WTC11 (cell line): ENCODE data around the gene GPR39.

Source experiments
- ESRRA ChIP-seq: sonication (generic); formaldehyde crosslinking; IDR thresholded peaks from 2 replicates; pipeline ENCODE4 v1.8.1; 2022; ENCODE audit warnings: mild to moderate bottlenecking, missing genetic modification reagents, borderline replicate concordance
- JUN ChIP-seq: sonication (generic); formaldehyde crosslinking; IDR thresholded peaks from 2 replicates; pipeline ENCODE4 v1.8.0; 2023; ENCODE audit warnings: mild to moderate bottlenecking, missing genetic modification reagents
- MXD4 ChIP-seq: fragments of 250-450 bp; sonication (Bioruptor Pico); IDR thresholded peaks from 2 replicates; pipeline ENCODE4 v1.8.0; 2021; ENCODE audit warnings: mild to moderate bottlenecking, moderate library complexity, borderline replicate concordance
- NR1H2 ChIP-seq: sonication (generic); formaldehyde crosslinking; IDR thresholded peaks from 2 replicates; pipeline ENCODE4 v1.9.0; 2021; ENCODE audit warnings: mild to moderate bottlenecking, moderate library complexity, missing genetic modification reagents
- ZBTB21 ChIP-seq: sonication (generic); formaldehyde crosslinking; IDR thresholded peaks from 2 replicates; pipeline ENCODE4 v1.8.1; 2023; ENCODE audit warnings: mild to moderate bottlenecking, missing genetic modification reagents, borderline replicate concordance
- ZNF121 ChIP-seq: sonication (generic); formaldehyde crosslinking; IDR thresholded peaks from 2 replicates; pipeline ENCODE4 v1.8.0; 2023; ENCODE audit warnings: missing genetic modification reagents
- TF ChIP-seq, protein P1 (sequence below): sonication (generic); formaldehyde crosslinking; IDR thresholded peaks from 2 replicates; pipeline ENCODE4 v1.8.1; 2022; ENCODE audit warnings: mild to moderate bottlenecking, missing genetic modification reagents, moderate library complexity, borderline replicate concordance
- TF ChIP-seq, protein P2 (sequence below): fragments of 200-600 bp; IDR thresholded peaks from 2 replicates; pipeline ENCODE4 v1.8.0; 2022; ENCODE audit warnings: antibody characterized with exemption
- TF ChIP-seq, protein P3 (sequence below): sonication (generic); formaldehyde crosslinking; IDR thresholded peaks from 2 replicates; pipeline ENCODE4 v1.8.0; 2022; ENCODE audit warnings: mild to moderate bottlenecking, missing genetic modification reagents
- TF ChIP-seq, protein P4 (sequence below): fragments of 250-450 bp; sonication (Bioruptor Pico); IDR thresholded peaks from 2 replicates; pipeline ENCODE4 v1.8.0; 2021; ENCODE audit warnings: mild to moderate bottlenecking
- TF ChIP-seq, protein P5 (sequence below): sonication (generic); formaldehyde crosslinking; IDR thresholded peaks from 2 replicates; pipeline ENCODE4 v1.8.1; 2023; ENCODE audit warnings: mild to moderate bottlenecking, missing genetic modification reagents
- TF ChIP-seq, protein P6 (sequence below): sonication (generic); formaldehyde crosslinking; IDR thresholded peaks from 2 replicates; pipeline ENCODE4 v1.8.1; 2023; ENCODE audit warnings: mild to moderate bottlenecking, missing genetic modification reagents, moderate library complexity
- TF ChIP-seq, protein P7 (sequence below): sonication (generic); formaldehyde crosslinking; conservative IDR thresholded peaks from 2 replicates; pipeline ENCODE4 v1.8.1; 2023; ENCODE audit warnings: mild to moderate bottlenecking, low read depth, missing genetic modification reagents, moderate library complexity
- TF ChIP-seq, protein P8 (sequence below): sonication (generic); formaldehyde crosslinking; IDR thresholded peaks from 2 replicates; pipeline ENCODE4 v1.8.0; 2022; ENCODE audit warnings: mild to moderate bottlenecking, missing genetic modification reagents

DNA sequence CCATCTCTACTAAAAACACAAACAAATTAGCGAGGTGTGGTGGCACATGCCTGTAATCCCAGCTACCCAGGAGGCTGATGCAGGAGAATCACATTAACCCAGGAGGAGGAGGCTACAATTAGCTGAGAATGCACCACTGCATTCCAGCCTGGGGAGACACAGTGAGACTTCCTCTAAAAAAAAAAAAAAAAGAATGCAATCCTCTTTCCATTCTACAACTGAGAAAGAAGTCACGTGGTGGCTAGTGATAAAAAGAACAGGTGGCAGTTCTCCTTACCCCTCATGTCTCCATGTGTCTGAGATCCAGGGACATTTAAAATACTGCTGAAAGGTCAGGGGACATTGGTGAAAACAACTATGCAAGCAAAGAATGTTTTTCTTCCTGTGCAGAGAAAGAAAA lies 24.4 kb upstream of the GPR39 start:
- TF ChIP-seq, protein P1, sequence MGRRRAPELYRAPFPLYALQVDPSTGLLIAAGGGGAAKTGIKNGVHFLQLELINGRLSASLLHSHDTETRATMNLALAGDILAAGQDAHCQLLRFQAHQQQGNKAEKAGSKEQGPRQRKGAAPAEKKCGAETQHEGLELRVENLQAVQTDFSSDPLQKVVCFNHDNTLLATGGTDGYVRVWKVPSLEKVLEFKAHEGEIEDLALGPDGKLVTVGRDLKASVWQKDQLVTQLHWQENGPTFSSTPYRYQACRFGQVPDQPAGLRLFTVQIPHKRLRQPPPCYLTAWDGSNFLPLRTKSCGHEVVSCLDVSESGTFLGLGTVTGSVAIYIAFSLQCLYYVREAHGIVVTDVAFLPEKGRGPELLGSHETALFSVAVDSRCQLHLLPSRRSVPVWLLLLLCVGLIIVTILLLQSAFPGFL (CRISPR knock-in tag): no peak
- TF ChIP-seq MXD4 (CRISPR knock-in tag) (no peak), NR1H2 (CRISPR knock-in tag) (no peak), ESRRA (no peak), ZNF121 (no peak), JUN (CRISPR knock-in tag) (no peak), ZBTB21 (CRISPR knock-in tag) (no peak)
- TF ChIP-seq, protein P2, sequence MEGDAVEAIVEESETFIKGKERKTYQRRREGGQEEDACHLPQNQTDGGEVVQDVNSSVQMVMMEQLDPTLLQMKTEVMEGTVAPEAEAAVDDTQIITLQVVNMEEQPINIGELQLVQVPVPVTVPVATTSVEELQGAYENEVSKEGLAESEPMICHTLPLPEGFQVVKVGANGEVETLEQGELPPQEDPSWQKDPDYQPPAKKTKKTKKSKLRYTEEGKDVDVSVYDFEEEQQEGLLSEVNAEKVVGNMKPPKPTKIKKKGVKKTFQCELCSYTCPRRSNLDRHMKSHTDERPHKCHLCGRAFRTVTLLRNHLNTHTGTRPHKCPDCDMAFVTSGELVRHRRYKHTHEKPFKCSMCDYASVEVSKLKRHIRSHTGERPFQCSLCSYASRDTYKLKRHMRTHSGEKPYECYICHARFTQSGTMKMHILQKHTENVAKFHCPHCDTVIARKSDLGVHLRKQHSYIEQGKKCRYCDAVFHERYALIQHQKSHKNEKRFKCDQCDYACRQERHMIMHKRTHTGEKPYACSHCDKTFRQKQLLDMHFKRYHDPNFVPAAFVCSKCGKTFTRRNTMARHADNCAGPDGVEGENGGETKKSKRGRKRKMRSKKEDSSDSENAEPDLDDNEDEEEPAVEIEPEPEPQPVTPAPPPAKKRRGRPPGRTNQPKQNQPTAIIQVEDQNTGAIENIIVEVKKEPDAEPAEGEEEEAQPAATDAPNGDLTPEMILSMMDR: no peak
- TF ChIP-seq, protein P3, sequence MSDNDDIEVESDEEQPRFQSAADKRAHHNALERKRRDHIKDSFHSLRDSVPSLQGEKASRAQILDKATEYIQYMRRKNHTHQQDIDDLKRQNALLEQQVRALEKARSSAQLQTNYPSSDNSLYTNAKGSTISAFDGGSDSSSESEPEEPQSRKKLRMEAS (CRISPR knock-in tag): 0 out of 2 replicates have a peak, but pooled peaks have one; percentile 29
- TF ChIP-seq, protein P4, sequence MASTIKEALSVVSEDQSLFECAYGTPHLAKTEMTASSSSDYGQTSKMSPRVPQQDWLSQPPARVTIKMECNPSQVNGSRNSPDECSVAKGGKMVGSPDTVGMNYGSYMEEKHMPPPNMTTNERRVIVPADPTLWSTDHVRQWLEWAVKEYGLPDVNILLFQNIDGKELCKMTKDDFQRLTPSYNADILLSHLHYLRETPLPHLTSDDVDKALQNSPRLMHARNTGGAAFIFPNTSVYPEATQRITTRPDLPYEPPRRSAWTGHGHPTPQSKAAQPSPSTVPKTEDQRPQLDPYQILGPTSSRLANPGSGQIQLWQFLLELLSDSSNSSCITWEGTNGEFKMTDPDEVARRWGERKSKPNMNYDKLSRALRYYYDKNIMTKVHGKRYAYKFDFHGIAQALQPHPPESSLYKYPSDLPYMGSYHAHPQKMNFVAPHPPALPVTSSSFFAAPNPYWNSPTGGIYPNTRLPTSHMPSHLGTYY (CRISPR knock-in tag): no peak
- TF ChIP-seq, protein P5, sequence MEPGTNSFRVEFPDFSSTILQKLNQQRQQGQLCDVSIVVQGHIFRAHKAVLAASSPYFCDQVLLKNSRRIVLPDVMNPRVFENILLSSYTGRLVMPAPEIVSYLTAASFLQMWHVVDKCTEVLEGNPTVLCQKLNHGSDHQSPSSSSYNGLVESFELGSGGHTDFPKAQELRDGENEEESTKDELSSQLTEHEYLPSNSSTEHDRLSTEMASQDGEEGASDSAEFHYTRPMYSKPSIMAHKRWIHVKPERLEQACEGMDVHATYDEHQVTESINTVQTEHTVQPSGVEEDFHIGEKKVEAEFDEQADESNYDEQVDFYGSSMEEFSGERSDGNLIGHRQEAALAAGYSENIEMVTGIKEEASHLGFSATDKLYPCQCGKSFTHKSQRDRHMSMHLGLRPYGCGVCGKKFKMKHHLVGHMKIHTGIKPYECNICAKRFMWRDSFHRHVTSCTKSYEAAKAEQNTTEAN (CRISPR knock-in tag): no peak
- TF ChIP-seq, protein P6, sequence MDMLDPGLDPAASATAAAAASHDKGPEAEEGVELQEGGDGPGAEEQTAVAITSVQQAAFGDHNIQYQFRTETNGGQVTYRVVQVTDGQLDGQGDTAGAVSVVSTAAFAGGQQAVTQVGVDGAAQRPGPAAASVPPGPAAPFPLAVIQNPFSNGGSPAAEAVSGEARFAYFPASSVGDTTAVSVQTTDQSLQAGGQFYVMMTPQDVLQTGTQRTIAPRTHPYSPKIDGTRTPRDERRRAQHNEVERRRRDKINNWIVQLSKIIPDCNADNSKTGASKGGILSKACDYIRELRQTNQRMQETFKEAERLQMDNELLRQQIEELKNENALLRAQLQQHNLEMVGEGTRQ (CRISPR knock-in tag): peak; percentile 87
- TF ChIP-seq, protein P7, sequence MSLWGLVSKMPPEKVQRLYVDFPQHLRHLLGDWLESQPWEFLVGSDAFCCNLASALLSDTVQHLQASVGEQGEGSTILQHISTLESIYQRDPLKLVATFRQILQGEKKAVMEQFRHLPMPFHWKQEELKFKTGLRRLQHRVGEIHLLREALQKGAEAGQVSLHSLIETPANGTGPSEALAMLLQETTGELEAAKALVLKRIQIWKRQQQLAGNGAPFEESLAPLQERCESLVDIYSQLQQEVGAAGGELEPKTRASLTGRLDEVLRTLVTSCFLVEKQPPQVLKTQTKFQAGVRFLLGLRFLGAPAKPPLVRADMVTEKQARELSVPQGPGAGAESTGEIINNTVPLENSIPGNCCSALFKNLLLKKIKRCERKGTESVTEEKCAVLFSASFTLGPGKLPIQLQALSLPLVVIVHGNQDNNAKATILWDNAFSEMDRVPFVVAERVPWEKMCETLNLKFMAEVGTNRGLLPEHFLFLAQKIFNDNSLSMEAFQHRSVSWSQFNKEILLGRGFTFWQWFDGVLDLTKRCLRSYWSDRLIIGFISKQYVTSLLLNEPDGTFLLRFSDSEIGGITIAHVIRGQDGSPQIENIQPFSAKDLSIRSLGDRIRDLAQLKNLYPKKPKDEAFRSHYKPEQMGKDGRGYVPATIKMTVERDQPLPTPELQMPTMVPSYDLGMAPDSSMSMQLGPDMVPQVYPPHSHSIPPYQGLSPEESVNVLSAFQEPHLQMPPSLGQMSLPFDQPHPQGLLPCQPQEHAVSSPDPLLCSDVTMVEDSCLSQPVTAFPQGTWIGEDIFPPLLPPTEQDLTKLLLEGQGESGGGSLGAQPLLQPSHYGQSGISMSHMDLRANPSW (CRISPR knock-in tag): no peak
- TF ChIP-seq, protein P8, sequence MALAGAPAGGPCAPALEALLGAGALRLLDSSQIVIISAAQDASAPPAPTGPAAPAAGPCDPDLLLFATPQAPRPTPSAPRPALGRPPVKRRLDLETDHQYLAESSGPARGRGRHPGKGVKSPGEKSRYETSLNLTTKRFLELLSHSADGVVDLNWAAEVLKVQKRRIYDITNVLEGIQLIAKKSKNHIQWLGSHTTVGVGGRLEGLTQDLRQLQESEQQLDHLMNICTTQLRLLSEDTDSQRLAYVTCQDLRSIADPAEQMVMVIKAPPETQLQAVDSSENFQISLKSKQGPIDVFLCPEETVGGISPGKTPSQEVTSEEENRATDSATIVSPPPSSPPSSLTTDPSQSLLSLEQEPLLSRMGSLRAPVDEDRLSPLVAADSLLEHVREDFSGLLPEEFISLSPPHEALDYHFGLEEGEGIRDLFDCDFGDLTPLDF: no peak
